ENCODE data around the gene SUPT16H.

- no peak for TF ChIP-seq KMT2B (CRISPR knock-in tag; IDR thresholded peaks at IDR 0.05)
- no peak for TF ChIP-seq ZNF773 (CRISPR knock-in tag; IDR thresholded peaks at IDR 0.05; ENCODE audit: borderline replicate concordance)
- TF ChIP-seq ZNF296 (CRISPR knock-in tag; conservative IDR thresholded peaks at IDR 0.05), result no peak
- no peak for TF ChIP-seq JDP2 (CRISPR knock-in tag; IDR thresholded peaks at IDR 0.05; ENCODE audit: borderline replicate concordance)
- no peak for TF ChIP-seq ZNF292 (CRISPR knock-in tag; IDR thresholded peaks at IDR 0.05; ENCODE audit: borderline replicate concordance, low read depth)
- no peak for TF ChIP-seq ELK4 (CRISPR knock-in tag; IDR thresholded peaks at IDR 0.05; ENCODE audit: borderline replicate concordance)
- no peak for TF ChIP-seq ARHGAP35 (CRISPR knock-in tag; IDR thresholded peaks at IDR 0.05; ENCODE audit: borderline replicate concordance)
- no peak for TF ChIP-seq HIVEP1 (CRISPR knock-in tag; IDR thresholded peaks at IDR 0.05)
- TF ChIP-seq ZNF782 (CRISPR knock-in tag; IDR thresholded peaks at IDR 0.05; ENCODE audit: borderline replicate concordance), result no peak
- TF ChIP-seq MXD4 (CRISPR knock-in tag; IDR thresholded peaks at IDR 0.05), result no peak
- no peak for TF ChIP-seq ZNF776 (CRISPR knock-in tag; IDR thresholded peaks at IDR 0.05)
- no peak for TF ChIP-seq ZBTB43 (CRISPR knock-in tag; conservative IDR thresholded peaks at IDR 0.05)
Observed at GRCh38 chr14:21343035-21343794, 40.6 kb downstream of the SUPT16H start.

All from HepG2 (cell line).